ENCODE measurements around the gene CST9.
A peak's percentile ranks its signal among the peaks of the same experiment; 100 is the strongest.

CST9 gene

GRCh38 chr20:23604306-23604705 lies 1.4 kb downstream of the CST9 start:
- no peak overlapping the region for H3K4me2 ChIP-seq (ENCODE audit: insufficient read depth, low read length, poor library complexity, severe bottlenecking)
- no peak overlapping the region for H4K91ac ChIP-seq (ENCODE audit: low read depth, low read length, poor library complexity)
- H3K79me1 ChIP-seq (ENCODE audit: low read depth, low read length), result no peaks in the 10 kb centered on the region
- H3K4me1 ChIP-seq (ENCODE audit: control insufficient read depth in 2 of 2, insufficient read depth in 1 of 2, low read depth in 1 of 2, low read length in 2 of 2), result peaks cover 0 to 6% of the 10 kb centered on the region in 2 donors
- no peak overlapping the region for H2BK5ac ChIP-seq (ENCODE audit: low read length)
- H2BK15ac ChIP-seq (ENCODE audit: low read length), result no peak overlapping the region
- H3K4ac ChIP-seq (ENCODE audit: low read length), result no peak overlapping the region
- peaks cover 0 to 48% (median 0%) of the 10 kb centered on the region in 3 experiments for H3K27me3 ChIP-seq (ENCODE audit: control insufficient read depth in 3 of 3, insufficient read depth in 3 of 3, low read depth in 1 of 3, low read length in 3 of 3)
- H2BK120ac ChIP-seq (ENCODE audit: low read depth, low read length), result no peak overlapping the region
- no peak overlapping the region for H2AK5ac ChIP-seq (ENCODE audit: low read depth, low read length)
- H4K8ac ChIP-seq (ENCODE audit: low read depth, low read length), result no peak overlapping the region
- H3K4me3 ChIP-seq (ENCODE audit: low read length in 2 of 2), result no peak overlapping the region
- no peaks in the 10 kb centered on the region for H3K9me3 ChIP-seq (replicated peaks in 1 of 2; ENCODE audit: control insufficient read depth in 2 of 2, insufficient read depth in 1 of 2, low read depth in 1 of 2, low read length in 2 of 2)
- no peak overlapping the region for H3K18ac ChIP-seq (ENCODE audit: low read length)
- no peaks in the 10 kb centered on the region for H3K36me3 ChIP-seq (replicated peaks in 1 of 2; ENCODE audit: control insufficient read depth in 2 of 2, insufficient read depth in 2 of 2, low read length in 2 of 2)
- no peak for DNase-seq (ENCODE audit: low spot score)
- H2BK12ac ChIP-seq (ENCODE audit: low read length), result no peak overlapping the region
- H2AFZ ChIP-seq (ENCODE audit: low read length), result no peak overlapping the region
- H3K27ac ChIP-seq (replicated peaks; ENCODE audit: low read length), result no peak overlapping the region
- no CpG with 5 or more reads among the region's 1 CpG for WGBS, 2 donors (ENCODE audit: extremely low coverage in 2 of 2, insufficient read length in 2 of 2, insufficient replicate concordance in 1 of 2)
- no peak overlapping the region for H3K23ac ChIP-seq (ENCODE audit: low read depth, low read length, poor library complexity)
- H3K9ac ChIP-seq (ENCODE audit: low read depth, low read length, poor library complexity), result no peak overlapping the region
- no peak overlapping the region for H3K14ac ChIP-seq (ENCODE audit: low read length)

GRCh38 chr20:23603321-23603720 lies 2.4 kb downstream of the CST9 start:
- H3K79me1 ChIP-seq (ENCODE audit: low read depth, low read length), result no peaks in the 10 kb centered on the region
- H2BK12ac ChIP-seq (ENCODE audit: low read length), result no peak overlapping the region
- peaks cover 0 to 50% (median 0%) of the 10 kb centered on the region in 3 experiments for H3K27me3 ChIP-seq (ENCODE audit: control insufficient read depth in 3 of 3, insufficient read depth in 3 of 3, low read depth in 1 of 3, low read length in 3 of 3)
- no peak overlapping the region for H2AFZ ChIP-seq (ENCODE audit: low read length)
- peaks cover 0 to 1% of the 10 kb centered on the region in 2 donors for H3K4me1 ChIP-seq (ENCODE audit: control insufficient read depth in 2 of 2, insufficient read depth in 1 of 2, low read depth in 1 of 2, low read length in 2 of 2)
- no peak overlapping the region for H3K9ac ChIP-seq (ENCODE audit: low read depth, low read length, poor library complexity)
- no peak overlapping the region for H3K4me2 ChIP-seq (ENCODE audit: insufficient read depth, low read length, poor library complexity, severe bottlenecking)
- H2AK5ac ChIP-seq (ENCODE audit: low read depth, low read length), result no peak overlapping the region
- H3K9me3 ChIP-seq (replicated peaks in 1 of 2; ENCODE audit: control insufficient read depth in 2 of 2, insufficient read depth in 1 of 2, low read depth in 1 of 2, low read length in 2 of 2), result no peaks in the 10 kb centered on the region
- H3K4ac ChIP-seq (ENCODE audit: low read length), result no peak overlapping the region
- no peak overlapping the region for H3K14ac ChIP-seq (ENCODE audit: low read length)
- no peak overlapping the region for H4K8ac ChIP-seq (ENCODE audit: low read depth, low read length)
- no peak overlapping the region for H4K91ac ChIP-seq (ENCODE audit: low read depth, low read length, poor library complexity)
- no peak overlapping the region for H3K4me3 ChIP-seq (ENCODE audit: low read length in 2 of 2)
- no CpG with 5 or more reads among the region's 4 CpGs for WGBS, 2 donors (ENCODE audit: extremely low coverage in 2 of 2, insufficient read length in 2 of 2, insufficient replicate concordance in 1 of 2)
- H3K27ac ChIP-seq (replicated peaks; ENCODE audit: low read length), result no peak overlapping the region
- DNase-seq (ENCODE audit: low spot score), result no peak
- H2BK120ac ChIP-seq (ENCODE audit: low read depth, low read length), result no peak overlapping the region
- no peaks in the 10 kb centered on the region for H3K36me3 ChIP-seq (replicated peaks in 1 of 2; ENCODE audit: control insufficient read depth in 2 of 2, insufficient read depth in 2 of 2, low read length in 2 of 2)
- H2BK5ac ChIP-seq (ENCODE audit: low read length), result no peak overlapping the region
- no peak overlapping the region for H2BK15ac ChIP-seq (ENCODE audit: low read length)
- H3K23ac ChIP-seq (ENCODE audit: low read depth, low read length, poor library complexity), result no peak overlapping the region
- H3K18ac ChIP-seq (ENCODE audit: low read length), result no peak overlapping the region

- no peak overlapping the region for H3K9ac ChIP-seq (ENCODE audit: low read depth, low read length, poor library complexity)
- H2BK12ac ChIP-seq (ENCODE audit: low read length), result no peak overlapping the region
- no peak overlapping the region for H2BK120ac ChIP-seq (ENCODE audit: low read depth, low read length)
- H3K4me2 ChIP-seq (ENCODE audit: insufficient read depth, low read length, poor library complexity, severe bottlenecking), result no peak overlapping the region
- no peak overlapping the region for H3K4ac ChIP-seq (ENCODE audit: low read length)
- H3K36me3 ChIP-seq (replicated peaks in 1 of 2; ENCODE audit: control insufficient read depth in 2 of 2, insufficient read depth in 2 of 2, low read length in 2 of 2), result no peaks in the 10 kb centered on the region
- H3K4me1 ChIP-seq (ENCODE audit: control insufficient read depth in 2 of 2, insufficient read depth in 1 of 2, low read depth in 1 of 2, low read length in 2 of 2), result peaks cover 0 to 1% of the 10 kb centered on the region in 2 donors
- H4K8ac ChIP-seq (ENCODE audit: low read depth, low read length), result no peak overlapping the region
- no peak overlapping the region for H2AFZ ChIP-seq (ENCODE audit: low read length)
- peaks cover 0 to 43% (median 0%) of the 10 kb centered on the region in 3 experiments for H3K27me3 ChIP-seq (ENCODE audit: control insufficient read depth in 3 of 3, insufficient read depth in 3 of 3, low read depth in 1 of 3, low read length in 3 of 3)
- WGBS, 2 donors (ENCODE audit: extremely low coverage in 2 of 2, insufficient read length in 2 of 2, insufficient replicate concordance in 1 of 2), result no CpG with 5 or more reads among the region's 6 CpGs
- DNase-seq (ENCODE audit: low spot score), result no peak
- no peaks in the 10 kb centered on the region for H3K9me3 ChIP-seq (replicated peaks in 1 of 2; ENCODE audit: control insufficient read depth in 2 of 2, insufficient read depth in 1 of 2, low read depth in 1 of 2, low read length in 2 of 2)
- no peak overlapping the region for H3K14ac ChIP-seq (ENCODE audit: low read length)
- no peak overlapping the region for H2AK5ac ChIP-seq (ENCODE audit: low read depth, low read length)
- no peak overlapping the region for H3K23ac ChIP-seq (ENCODE audit: low read depth, low read length, poor library complexity)
- H3K18ac ChIP-seq (ENCODE audit: low read length), result no peak overlapping the region
- no peak overlapping the region for H3K27ac ChIP-seq (replicated peaks; ENCODE audit: low read length)
- H3K4me3 ChIP-seq (ENCODE audit: low read length in 2 of 2), result peak overlapping the region in 1 of 2 donors; percentile 2
- no peak overlapping the region for H4K91ac ChIP-seq (ENCODE audit: low read depth, low read length, poor library complexity)
- no peak overlapping the region for H2BK15ac ChIP-seq (ENCODE audit: low read length)
- H3K79me1 ChIP-seq (ENCODE audit: low read depth, low read length), result no peaks in the 10 kb centered on the region
- H2BK5ac ChIP-seq (ENCODE audit: low read length), result no peak overlapping the region
These were observed 3.0 kb downstream of the CST9 start for GRCh38 chr20:23602699-23603098.

DNA sequence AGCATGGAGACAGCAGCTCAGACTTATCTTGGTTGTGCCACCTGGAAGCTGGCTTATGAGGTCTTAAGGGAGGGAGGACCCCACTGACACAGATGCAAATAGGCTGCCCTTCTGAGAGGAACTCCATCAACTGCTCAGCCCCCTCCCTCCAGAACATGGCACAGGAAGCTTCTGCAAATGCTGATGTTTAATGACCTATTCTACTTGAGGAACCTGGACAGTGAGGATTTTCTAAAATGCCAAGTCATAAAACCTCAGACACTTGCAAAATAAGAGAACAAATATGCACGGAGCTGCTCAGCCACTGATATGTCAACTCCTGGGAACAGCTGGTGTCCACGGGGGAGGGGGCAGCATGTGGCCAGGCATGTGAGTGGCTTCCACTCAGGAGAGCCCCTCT lies 3.5 kb downstream of the CST9 start:
- H3K4ac ChIP-seq (ENCODE audit: low read length), result no peak overlapping the region
- no peak overlapping the region for H3K4me2 ChIP-seq (ENCODE audit: insufficient read depth, low read length, poor library complexity, severe bottlenecking)
- H3K9me3 ChIP-seq (replicated peaks in 1 of 2; ENCODE audit: control insufficient read depth in 2 of 2, insufficient read depth in 1 of 2, low read depth in 1 of 2, low read length in 2 of 2), result no peaks in the 10 kb centered on the region
- no peak overlapping the region for H4K91ac ChIP-seq (ENCODE audit: low read depth, low read length, poor library complexity)
- DNase-seq (ENCODE audit: low spot score), result no peak
- no peak overlapping the region for H3K14ac ChIP-seq (ENCODE audit: low read length)
- H2AFZ ChIP-seq (ENCODE audit: low read length), result no peak overlapping the region
- no peak overlapping the region for H3K27ac ChIP-seq (replicated peaks; ENCODE audit: low read length)
- H2BK12ac ChIP-seq (ENCODE audit: low read length), result no peak overlapping the region
- no peak overlapping the region for H3K4me3 ChIP-seq (ENCODE audit: low read length in 2 of 2)
- no CpG with 5 or more reads among the region's 2 CpGs for WGBS, 2 donors (ENCODE audit: extremely low coverage in 2 of 2, insufficient read length in 2 of 2, insufficient replicate concordance in 1 of 2)
- no peaks in the 10 kb centered on the region for H3K79me1 ChIP-seq (ENCODE audit: low read depth, low read length)
- H2AK5ac ChIP-seq (ENCODE audit: low read depth, low read length), result no peak overlapping the region
- H3K27me3 ChIP-seq (ENCODE audit: control insufficient read depth in 3 of 3, insufficient read depth in 3 of 3, low read depth in 1 of 3, low read length in 3 of 3), result peaks cover 0 to 39% (median 0%) of the 10 kb centered on the region in 3 experiments
- H3K18ac ChIP-seq (ENCODE audit: low read length), result no peak overlapping the region
- H4K8ac ChIP-seq (ENCODE audit: low read depth, low read length), result no peak overlapping the region
- H3K4me1 ChIP-seq (ENCODE audit: control insufficient read depth in 2 of 2, insufficient read depth in 1 of 2, low read depth in 1 of 2, low read length in 2 of 2), result peaks cover 0 to 1% of the 10 kb centered on the region in 2 donors
- no peak overlapping the region for H2BK15ac ChIP-seq (ENCODE audit: low read length)
- no peak overlapping the region for H3K23ac ChIP-seq (ENCODE audit: low read depth, low read length, poor library complexity)
- H2BK120ac ChIP-seq (ENCODE audit: low read depth, low read length), result no peak overlapping the region
- no peaks in the 10 kb centered on the region for H3K36me3 ChIP-seq (replicated peaks in 1 of 2; ENCODE audit: control insufficient read depth in 2 of 2, insufficient read depth in 2 of 2, low read length in 2 of 2)
- no peak overlapping the region for H3K9ac ChIP-seq (ENCODE audit: low read depth, low read length, poor library complexity)
- no peak overlapping the region for H2BK5ac ChIP-seq (ENCODE audit: low read length)

Data from neuronal stem cell (in vitro differentiated cells).